Measurements from ENCODE around the gene IER5L. TPM values are rescaled to one million over a fixed set of nuclear protein-coding genes. Genes with fewer than 3 reads are reported as not detected.

Gene IER5L
- total and polyA plus RNA-seq, 9 of the 15 experiments (the other 6 are each of a cell fraction or from before 2014, with no cell fraction given), result 0.14 to 11.9 (median 0.52) TPM

DNA sequence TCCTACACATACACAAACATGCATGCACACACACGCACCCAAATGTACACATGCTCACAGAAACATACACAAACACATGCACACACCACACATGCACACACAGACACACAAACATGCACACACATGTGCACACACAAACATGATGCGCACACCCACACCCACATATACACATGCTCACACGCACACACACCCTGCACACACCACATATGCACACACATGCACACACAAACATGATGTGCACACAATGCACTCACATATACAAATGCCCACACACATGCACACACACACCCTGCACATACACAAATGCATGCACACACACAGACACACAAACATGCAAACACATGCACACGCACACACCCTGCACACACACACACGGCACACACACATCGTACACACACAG lies 7.3 kb upstream of the IER5L start (continued):
- TF ChIP-seq, protein P1, sequence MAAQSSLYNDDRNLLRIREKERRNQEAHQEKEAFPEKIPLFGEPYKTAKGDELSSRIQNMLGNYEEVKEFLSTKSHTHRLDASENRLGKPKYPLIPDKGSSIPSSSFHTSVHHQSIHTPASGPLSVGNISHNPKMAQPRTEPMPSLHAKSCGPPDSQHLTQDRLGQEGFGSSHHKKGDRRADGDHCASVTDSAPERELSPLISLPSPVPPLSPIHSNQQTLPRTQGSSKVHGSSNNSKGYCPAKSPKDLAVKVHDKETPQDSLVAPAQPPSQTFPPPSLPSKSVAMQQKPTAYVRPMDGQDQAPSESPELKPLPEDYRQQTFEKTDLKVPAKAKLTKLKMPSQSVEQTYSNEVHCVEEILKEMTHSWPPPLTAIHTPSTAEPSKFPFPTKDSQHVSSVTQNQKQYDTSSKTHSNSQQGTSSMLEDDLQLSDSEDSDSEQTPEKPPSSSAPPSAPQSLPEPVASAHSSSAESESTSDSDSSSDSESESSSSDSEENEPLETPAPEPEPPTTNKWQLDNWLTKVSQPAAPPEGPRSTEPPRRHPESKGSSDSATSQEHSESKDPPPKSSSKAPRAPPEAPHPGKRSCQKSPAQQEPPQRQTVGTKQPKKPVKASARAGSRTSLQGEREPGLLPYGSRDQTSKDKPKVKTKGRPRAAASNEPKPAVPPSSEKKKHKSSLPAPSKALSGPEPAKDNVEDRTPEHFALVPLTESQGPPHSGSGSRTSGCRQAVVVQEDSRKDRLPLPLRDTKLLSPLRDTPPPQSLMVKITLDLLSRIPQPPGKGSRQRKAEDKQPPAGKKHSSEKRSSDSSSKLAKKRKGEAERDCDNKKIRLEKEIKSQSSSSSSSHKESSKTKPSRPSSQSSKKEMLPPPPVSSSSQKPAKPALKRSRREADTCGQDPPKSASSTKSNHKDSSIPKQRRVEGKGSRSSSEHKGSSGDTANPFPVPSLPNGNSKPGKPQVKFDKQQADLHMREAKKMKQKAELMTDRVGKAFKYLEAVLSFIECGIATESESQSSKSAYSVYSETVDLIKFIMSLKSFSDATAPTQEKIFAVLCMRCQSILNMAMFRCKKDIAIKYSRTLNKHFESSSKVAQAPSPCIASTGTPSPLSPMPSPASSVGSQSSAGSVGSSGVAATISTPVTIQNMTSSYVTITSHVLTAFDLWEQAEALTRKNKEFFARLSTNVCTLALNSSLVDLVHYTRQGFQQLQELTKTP (IDR thresholded peaks at IDR 0.05; ENCODE audit: low read depth in 1 of 2, partially characterized antibody in 2 of 2), result peak in 1 of 2 experiments; percentile 21
- TF ChIP-seq CSDE1 (IDR thresholded peaks at IDR 0.05) (no peak), HDAC1 (IDR thresholded peaks at IDR 0.05) (0 out of 4 replicates have a peak, but pooled peaks of 1 of the 2 experiments have one; percentile 19), BCOR (IDR thresholded peaks at IDR 0.05) (no peak)

- no peak for FAIRE-seq
- no peak overlapping the region for H3K27ac ChIP-seq (ENCODE audit: extremely low read depth, low read depth, low read length)
- no TSS peak for BruUV-seq (replicated peaks)
- H3K4me1 ChIP-seq (replicated peaks in 1 of 2; ENCODE audit: control insufficient read depth in 2 of 2, insufficient read depth in 2 of 2, low read length in 2 of 2), result peaks cover 6 to 23% of the 10 kb centered on the region in 2 experiments; a peak in 4 of 5 replicates
- intact Hi-C loops (cut with micrococcal nuclease), result no loop called here
- H3K36me3 ChIP-seq (ENCODE audit: control insufficient read depth, insufficient read depth, low read length), result no peaks in the 10 kb centered on the region
- no peak for DNase-seq (ENCODE audit: extremely low read depth in 1 of 4, low spot score in 3 of 4)
- no peaks in the 10 kb centered on the region for H3K27me3 ChIP-seq (ENCODE audit: control insufficient read depth in 2 of 2, insufficient read depth in 2 of 2, low read length in 2 of 2)
- WGBS (ENCODE audit: insufficient coverage, low coverage, missing lambda C conversion rate), result 24% methylated on average over 7 of the region's 9 CpGs
- H3K9ac ChIP-seq (ENCODE audit: insufficient read depth in 1 of 2, low read depth in 2 of 2, low read length in 2 of 2), result peak overlapping the region in 1 of 2 experiments; percentile 60; a peak in 1 of 4 replicates
- peak overlapping the region; percentile 0; the same call in 1 of the 2 replicates for H2AFZ ChIP-seq (ENCODE audit: low read depth, low read length)
- no peaks in the 10 kb centered on the region for H4K20me1 ChIP-seq (replicated peaks; ENCODE audit: control insufficient read depth, insufficient read depth, low read length)
- no peaks in the 10 kb centered on the region for H3K9me1 ChIP-seq (ENCODE audit: control insufficient read depth, insufficient read depth, low read length)
- in situ Hi-C loops (cut with MboI), result no loop called here
- ChIA-PET CTCF (ENCODE audit: low intra/inter-chr PET ratio) (no interaction called here), POLR2A (interaction anchor here (0.6 to 0.9 kb wide), 4 partner anchors 8 to 304 kb away, joined by 3 read pairs; no protein-coding TSS in a partner anchor)
- TF ChIP-seq ZKSCAN1 (IDR thresholded peaks at IDR 0.05; ENCODE audit: low read depth, low read length) (peak; percentile 65; the same call in 1 of the 2 replicates), BRF1 (IDR thresholded peaks at IDR 0.05; ENCODE audit: borderline replicate concordance, extremely low read depth, insufficient read length) (no peak), DPF2 (IDR thresholded peaks at IDR 0.05) (no peak), ZFP30 (CRISPR knock-in tag; IDR thresholded peaks at IDR 0.05; ENCODE audit: borderline replicate concordance) (no peak), FOSL1 (tag; conservative IDR thresholded peaks at IDR 0.05) (no peak), ZNF3 (CRISPR knock-in tag; IDR thresholded peaks at IDR 0.05) (no peak), TAF9B (IDR thresholded peaks at IDR 0.05; ENCODE audit: partially characterized antibody) (no peak), ELF1 (tag; IDR thresholded peaks at IDR 0.05) (no peak)
- ATAC-seq, result no peak
- H3K9me3 ChIP-seq (replicated peaks; ENCODE audit: control insufficient read depth, insufficient read depth, low read depth, low read length), result peaks cover 6% of the 10 kb centered on the region; the same call in 1 of the 2 replicates
- H3K4me2 ChIP-seq (ENCODE audit: insufficient read depth, low read length), result no peak overlapping the region
- no peak overlapping the region for H3K4me3 ChIP-seq
- no peaks in the 10 kb centered on the region for H3K79me2 ChIP-seq (ENCODE audit: control insufficient read depth, insufficient read depth, low read length)
These were observed 6.6 kb upstream of the IER5L start for GRCh38 chr9:129184596-129185122.

Data from K562 (cell line).